CD4-positive, alpha-beta T cell treated with Interleukin-17A for 1 hour (primary cell): ENCODE data around the gene S1PR4.
"Not testable (repeated sequence)": the region's sequence is repeated elsewhere in the genome, so short reads cannot be mapped to it uniquely, and the experiment has no call there.

Source experiments
- DNase-seq: peaks from one replicate; pipeline ENCODE4 v3.0.0-alpha.2; 2020

Gene S1PR4

DNA sequence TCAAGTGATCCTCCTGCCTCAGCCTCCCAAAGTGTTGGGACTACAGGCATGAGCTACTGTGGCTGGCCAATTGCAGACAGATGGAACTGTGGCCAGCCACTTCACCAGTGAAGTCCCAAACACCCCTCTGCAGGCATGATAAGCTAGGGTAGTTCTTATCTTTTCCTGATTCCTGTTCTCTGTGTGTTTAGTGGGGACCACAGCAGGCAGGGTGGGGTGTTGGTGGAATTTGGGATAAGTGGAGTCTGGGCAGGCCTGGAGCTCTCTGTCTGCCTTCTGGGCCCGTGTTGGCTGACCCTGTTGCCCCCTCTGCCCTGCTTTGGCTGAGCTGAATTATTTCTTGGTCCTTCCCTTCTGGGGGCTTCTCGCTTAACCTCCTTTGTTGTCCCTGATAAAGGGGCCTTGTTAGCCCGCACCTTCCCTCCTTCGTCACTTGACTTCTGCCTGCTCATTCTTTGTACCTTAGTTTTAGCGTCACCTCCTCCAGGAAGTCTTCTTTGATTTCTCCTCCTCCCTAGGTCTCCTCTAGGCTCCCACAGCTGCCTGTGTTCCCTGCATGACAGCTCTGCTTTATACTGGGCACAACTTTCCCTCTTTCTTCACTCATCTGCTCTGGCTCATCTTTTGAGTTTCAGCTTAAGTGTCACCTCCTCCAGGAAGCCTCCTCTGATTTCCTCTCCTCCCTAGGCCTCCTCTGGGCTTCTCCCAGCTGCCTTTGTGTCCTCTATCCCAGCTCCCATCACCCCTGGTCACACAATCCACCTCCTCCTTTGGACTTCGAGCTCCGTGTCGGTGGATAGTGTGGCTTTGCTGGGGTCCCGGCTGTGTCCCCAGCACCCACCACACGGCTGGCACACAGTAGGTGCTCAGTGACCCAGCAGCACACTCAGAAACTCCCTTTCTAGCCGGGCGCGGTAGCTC, 5.4 kb downstream of the S1PR4 start:
- no peak for DNase-seq

DNA sequence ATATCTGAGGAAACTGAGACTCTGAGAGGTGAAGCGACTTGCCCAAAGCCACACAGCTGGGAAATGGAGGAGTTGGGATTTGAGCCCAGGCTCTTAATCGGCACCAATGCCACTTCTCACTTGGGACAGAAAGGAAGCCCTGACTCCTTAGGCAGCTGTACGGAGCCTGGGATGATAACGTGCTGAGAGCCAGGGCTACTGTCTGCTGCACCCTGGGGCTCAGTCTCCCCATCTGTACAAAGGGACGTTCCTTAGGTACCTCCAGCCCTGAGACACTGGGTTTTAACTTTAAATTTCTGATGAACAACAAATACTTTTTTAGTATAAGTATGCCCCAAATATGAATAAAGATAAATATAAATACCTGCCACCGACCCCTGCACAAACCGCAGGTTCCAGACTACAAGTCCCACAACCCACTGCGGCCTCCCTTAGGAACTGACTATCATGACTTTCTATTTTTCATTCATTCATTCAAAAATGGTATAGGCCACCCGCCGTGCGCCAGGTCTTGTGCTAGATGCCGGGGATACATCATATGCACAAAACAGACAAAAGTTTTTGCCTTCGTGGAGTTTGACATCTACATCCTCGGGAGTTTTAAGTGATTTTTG, 6.4 kb downstream of the S1PR4 start:
- no peak for DNase-seq

DNA sequence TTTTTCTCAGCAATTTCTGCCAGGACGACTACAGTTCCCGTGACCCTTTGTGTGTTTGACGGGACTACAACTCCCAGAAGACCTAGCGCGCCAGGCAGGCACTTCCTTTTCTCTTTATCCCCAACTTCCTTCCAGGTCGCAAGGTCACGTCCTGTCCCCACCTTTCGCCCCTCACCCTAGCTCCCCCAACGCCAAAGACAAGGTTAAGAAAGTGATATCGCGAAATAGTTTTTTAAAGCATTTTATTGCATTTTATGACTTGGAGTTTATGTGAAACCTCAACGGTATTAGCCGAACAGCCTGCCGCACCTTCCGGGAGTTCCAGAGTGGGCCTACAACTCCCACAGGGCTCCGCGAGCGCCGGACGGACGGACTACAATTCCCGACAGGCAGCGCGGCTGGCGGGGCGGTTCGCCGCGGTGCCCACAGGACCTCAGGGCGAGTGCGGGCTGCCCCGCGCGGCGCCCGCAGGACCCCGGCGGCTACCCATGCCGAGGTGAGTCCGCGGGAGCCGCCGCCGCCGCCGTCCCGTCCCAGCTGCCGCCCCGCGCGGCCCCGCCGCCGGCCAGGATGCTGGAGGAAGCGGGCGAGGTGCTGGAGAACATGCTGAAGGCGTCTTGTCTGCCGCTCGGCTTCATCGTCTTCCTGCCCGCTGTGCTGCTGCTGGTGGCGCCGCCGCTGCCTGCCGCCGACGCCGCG, 7.0 kb downstream of the S1PR4 start, which contains the start of gene NCLN:
Gene NCLN (plus strand): TSS at position 470 of the 699 bp plus-strand sequence. CDS start 101 bp downstream, at position 571.
- DNase-seq = peak; percentile 94

DNA sequence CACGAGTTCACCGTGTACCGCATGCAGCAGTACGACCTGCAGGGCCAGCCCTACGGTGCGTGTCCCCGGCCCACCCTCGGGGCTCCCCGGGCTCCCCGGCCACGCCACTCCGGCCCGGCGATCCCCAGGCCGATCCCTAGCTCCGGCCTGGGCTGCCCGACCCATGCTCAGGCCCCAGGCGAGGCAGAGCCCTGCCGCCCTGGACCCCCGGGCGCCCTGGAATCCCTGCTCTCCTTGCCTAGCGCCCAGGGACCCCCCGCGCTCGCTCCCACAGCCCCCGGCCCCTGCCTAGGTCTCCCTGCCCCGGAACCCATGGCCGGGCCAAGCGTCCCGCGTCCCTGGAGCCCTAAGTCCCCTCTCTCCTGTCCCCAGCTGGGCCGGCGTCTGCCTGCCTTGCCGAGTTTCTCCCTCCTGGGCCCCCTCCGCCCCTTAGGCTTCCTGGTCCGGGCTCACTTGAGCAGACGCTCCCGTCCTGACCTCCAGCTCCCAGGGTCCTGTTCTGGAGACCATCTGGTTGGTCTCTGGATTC, 7.7 kb downstream of the S1PR4 start:
- DNase-seq = no peak

DNA sequence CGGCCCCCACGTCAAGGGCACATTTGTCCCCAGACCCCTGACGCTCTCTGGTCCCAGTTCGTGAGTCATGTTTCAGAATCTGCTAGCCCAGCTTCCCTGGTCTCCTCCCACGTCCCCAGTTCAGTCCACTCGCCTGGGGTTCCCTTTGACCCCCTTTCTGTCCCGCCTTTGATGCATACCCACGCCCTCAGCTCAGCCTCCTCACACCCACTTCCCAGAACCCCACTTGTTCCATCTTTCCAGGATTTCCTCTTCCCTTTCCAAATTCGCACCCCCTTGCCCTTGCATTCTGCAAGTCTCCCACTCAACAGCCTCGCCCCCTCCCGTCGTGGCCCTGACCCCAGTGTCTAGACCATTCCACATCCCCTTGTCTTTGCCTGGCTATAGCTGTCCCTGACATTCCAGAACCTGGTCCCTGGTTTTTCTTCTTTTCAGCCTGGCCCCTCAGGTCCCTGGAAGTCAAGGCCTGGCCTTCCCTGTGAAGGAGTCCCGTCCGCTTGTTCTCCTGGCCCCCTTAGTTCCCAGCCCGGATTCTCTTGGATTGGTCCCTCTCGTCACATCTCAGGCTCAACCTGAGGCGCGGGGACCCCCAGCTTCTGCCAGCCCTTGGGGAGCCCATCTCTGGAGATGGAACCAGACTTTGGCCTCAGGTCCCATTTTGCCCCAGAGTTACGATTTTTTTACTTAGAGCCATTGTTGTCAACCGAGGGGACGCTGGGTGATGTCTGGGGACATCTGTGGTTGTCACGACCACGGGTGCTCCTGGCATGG, 8.5 kb downstream of the S1PR4 start:
- DNase-seq = no peak

DNA sequence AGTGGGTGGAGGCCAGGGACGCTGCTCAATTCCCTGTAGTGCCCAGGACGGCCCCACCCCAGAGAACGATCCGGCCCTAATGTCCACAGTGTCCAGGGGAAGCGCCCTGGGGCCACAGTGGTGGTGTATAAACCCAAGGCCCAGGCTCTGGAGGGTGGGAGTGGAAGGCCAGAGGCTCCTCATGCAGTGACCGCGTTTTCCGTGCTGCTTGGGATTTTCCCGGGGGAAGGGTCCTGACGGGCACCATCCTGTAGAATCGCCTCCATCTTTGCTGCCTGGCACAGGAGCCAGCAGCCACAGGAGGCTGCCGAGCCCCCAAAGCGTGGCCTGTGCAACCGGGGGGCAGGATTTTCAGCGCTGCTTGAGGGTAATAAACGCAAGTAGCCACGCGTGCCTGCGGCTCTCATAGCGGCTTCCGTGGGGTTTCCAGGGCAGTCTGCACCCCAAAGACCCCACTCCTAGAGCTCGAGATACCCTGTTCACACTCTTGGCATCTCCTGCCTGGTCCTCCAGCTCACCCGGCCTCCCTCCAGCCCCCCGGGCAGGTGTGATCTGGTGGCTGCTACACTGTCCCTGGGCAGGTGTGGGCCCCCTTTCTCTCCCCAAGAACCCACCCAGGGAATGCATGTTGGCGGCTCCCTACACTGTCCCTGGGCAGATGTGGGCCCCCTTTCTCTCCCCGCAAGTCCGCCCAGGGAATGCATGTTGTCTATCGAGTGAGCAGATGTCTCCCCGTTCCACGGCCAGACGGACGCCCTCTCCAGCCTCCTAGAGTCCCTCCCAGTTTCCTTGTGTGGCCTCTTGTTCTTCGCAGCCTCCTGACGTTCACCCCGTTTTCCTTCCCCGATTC, 9.3 kb downstream of the S1PR4 start:
- DNase-seq = no peak

DNA sequence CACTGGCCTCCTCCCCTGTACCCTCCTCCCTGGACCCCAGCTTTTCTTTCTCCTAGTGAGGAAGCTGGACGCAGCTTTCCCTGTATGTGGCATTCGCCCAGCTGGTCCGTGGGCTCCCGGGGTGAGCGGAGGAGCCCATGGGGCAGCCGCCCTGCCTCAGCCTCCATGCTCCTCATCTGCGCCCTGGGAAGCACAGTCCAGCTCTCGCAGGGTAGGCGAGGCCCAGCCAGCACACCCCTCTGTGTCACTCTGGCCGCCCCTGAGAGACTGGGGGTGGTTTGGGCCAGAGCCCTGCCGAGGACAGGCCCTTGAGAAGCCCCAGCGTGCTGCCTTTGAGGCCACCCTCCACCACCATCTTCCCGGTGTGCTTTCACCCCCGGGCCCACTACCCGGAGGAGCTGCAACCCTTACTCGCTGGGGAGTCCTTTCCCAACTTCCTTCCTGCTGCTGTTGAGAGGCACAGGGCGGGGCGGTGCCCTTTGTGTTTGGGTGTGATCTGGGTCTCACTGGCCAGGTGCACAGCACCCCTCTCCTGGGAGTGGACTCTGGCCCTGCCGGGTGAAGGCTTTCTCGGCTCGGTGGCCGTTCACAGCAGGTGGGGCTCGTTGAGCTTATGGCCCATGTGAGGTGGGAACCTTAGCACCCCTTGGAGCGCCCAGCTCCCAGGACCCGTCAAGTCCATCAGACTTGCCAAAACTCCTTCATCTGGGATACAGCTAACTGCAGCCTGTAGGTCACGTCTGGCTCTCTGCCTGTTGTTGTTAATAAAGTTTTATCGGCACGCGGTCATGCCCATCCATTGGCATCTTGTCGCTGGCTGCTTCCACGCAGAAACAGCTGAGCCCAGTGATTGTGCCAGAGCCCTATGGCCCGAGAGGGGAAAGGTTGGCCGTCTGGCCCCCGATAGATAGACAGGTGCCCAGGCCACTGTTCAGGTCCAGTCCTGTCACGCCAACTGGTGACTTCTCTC, 10.3 kb downstream of the S1PR4 start:
- no peak for DNase-seq

DNA sequence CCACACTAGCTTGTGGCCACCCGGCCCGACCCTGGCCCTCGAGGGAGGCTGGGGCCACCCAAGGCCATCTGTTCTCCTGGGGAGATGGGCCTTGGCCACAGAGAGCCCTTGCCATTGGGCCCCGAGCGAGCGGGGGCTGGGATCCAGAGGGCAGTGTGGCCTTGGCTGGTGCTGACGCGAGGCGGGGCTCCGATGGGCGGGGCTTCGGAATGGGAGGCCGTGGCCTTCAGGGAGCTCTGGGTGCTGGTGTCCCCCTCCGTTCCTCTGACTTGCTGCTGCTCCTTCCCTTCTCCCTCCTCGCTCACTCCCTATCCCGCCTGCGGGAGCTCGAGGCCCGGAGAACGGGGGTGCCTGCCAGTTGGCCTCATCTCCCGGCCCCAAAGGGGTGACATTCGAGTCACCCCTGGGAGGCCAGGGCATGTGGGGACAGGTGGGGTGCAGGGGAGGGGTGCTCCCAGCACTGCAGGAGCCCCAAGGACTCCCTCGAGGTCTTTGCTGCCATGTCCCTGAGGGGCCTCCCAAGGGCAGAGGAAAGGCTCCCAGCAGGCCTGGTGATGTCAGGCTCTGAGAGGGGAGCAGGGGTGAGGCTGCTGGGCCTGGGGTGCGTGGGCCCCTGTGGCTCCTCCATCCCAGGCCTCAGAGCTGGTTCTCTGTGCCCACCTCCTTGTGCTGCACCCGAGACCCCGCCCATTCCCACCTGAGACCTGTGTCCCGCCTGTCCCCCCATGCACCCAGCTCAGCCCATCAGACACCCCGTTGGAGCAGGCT, 11.3 kb downstream of the S1PR4 start:
- no peak for DNase-seq

DNA sequence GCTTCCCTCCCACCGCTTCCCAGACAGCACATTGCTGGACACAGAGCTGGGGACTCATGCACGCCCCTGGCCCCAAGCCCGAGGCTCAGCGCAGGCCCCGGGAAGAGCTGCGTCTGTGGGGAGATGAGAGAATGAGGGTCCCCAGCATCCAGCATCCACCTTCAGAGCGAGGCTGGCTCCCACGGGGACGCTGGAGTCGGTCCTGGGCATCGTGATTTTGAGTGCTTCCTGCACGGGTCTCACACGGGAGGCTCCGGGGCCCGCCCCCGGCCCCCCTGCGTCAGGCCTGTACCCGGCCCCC, 11.9 kb downstream of the S1PR4 start:
- no peak for DNase-seq

DNA sequence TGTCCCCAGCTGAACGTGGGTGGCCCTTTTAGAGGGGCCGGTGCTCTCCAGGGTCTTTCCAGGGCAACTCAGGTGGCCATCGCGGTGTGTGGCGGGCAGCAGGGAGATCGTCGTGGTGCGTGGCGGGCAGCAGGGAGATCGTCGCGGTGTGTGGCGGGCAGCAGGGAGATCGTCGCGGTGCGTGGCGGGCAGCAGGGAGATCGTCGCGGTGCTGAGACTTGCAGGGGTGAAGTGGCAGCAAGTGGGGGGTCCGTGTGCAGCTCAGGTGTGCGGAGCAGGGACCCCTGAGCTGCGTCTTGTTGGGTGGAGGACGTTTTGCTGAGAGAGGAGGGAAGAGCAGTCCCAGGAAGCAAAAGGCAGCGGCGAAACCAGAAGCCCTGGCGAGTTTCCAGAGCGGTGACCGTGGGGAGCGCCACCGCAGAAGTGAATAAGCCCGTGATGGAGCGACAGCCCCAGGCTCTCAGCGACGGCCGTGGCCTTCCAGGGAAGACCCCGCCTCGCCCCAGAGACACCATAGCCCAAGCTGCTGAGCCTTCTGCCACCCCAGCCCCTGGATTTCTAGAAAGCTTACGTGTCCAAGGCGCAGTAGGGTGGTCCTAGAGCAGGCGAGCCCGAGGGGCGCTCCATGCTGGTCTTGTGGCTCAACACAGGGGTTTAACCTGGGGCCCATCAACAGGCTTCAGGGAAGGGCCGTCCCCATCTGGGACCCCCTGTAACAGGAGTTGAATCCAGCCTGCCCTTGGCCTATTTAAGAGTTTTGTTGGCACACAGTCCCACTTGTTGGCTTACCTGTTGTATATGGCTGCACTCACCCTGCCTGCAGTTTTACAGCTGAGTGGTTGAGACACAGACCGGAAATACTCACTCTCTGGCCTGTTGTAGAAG, 12.6 kb downstream of the S1PR4 start:
- DNase-seq = no peak

DNA sequence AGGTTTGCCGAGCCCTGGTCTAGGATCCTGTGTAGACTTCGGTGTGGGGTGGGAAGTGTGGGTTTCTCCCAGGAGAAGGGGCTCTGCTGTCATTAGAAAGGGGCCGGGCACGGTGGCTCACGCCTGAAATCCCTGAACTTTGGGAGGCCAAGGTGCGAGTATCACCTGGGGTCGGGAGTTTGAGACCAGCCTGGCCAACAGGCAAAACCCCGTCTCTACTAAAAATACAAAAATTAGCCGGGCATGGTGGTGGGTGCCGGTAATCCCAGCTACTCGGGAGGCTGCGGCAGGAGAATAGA, 13.2 kb downstream of the S1PR4 start:
- DNase-seq = not testable (repeated sequence)

DNA sequence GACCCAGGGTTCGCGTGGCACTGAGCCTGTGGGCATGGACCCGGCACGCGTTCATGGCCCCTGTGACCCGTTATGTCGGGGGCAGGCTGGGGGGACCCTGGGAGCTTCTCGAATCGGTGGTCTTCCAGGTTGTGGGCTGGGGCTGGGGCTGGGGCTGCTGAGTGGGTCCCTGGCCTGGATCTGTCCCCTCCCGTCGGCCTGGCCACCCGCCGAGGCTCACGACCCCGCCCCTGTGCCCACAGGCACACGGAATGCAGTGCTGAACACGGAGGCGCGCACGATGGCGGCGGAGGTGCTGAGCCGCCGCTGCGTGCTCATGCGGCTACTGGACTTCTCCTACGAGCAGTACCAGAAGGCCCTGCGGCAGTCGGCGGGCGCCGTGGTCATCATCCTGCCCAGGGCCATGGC, 13.7 kb downstream of the S1PR4 start:
- no peak for DNase-seq

DNA sequence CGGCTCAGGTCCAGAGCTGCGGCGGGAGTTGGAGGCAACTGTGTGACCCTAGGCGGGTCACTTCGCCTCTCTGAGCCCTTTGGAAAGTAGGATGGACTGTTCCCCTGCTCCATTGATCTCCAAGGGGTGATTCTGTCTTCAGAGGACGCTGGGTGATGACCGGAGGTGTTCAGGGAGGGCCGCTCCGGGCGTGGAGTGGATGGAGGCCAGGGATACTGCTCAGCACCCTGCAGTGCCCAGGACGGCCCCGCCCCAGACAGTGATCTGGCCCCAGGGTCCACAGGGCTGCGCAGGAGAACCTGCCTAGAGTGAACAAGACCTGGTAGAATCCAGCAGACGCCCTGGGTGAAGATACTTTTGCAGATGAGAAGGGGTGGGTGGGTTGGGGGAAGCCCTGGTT, 14.1 kb downstream of the S1PR4 start:
- no peak for DNase-seq

DNA sequence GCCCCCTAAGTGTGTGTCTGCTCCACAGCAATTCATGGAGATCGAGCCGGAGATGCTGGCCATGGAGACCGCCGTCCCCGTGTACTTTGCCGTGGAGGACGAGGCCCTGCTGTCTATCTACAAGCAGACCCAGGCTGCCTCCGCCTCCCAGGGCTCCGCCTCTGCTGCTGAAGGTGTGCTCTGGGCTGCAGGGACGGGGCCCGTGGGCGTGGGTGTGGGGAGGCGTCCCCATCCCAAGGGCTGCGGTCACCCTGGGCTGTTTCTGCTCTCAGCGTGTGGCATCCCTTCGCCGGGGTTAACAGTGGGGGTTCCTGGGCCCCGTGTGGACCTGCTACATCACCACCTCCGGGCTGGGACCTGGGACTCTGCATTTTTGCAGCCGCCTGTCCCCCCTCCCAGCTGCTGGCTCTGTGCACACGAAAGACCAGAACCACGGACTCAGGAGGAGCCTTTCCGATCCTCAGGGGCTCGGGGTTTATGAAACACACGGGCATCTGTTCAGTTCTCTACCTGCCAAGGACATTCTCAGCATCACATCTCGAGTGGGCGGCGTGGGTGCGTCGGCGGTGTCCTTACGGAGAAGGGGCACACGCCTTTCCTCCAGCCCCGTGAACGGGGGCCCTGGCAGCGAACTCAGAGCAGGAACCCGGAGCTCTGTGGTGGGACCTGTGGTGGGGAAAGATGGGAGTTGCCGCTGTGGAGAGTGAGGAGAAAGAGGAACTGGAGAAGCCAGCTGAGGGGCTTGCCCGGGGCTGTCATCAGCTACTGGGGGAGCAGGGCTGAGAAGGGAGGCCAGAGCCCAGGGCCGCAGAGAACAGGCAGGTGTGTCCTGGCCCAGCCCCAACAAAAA, 14.9 kb downstream of the S1PR4 start:
- no peak for DNase-seq

DNA sequence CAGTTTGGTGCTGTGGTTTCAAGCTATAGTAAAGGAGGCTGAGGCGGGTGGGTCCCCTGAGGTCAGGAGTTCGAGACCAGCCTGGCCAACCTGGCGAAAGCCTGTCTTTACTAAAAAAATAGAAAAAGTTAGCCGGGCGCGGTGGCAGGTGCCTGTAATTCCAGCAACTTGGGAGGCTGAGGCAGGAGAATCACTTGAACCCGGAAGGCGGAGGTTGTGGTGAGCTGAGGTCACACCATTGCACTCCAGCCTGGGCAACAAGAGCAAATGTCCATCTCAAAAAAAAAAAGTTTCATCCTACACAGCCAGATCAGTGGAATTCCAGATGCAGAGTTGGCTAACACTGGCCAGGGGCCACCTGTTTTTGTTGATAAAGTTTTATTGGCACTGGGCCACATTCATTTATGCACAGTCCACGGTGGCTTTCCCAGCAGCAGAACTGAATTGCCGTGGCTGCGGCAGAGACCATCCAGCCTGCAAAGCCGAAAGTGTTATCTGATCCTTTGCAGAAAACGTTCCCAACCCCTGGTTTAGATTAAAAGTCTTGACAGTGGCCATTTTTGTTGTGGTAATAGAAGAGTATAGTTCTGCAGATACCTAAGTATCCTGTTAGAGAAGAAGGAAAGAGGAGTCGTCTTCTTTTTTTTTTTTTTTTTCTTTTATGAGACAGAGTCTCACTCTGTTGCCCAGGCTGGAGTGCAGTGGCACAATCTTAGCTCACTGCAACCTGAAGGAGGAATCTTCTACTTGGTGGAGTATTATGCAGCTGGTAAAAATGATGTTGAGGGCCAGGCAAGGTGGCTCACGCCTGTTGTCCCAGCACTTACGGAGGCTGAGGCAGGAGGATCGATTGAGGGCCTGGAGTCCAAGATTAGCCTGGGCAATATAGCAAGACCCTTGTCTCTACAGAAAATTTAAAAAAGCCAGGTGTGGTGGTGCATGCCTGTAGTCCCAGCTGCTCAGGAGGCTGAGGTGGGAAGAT, 15.8 kb downstream of the S1PR4 start:
- DNase-seq = no peak

DNA sequence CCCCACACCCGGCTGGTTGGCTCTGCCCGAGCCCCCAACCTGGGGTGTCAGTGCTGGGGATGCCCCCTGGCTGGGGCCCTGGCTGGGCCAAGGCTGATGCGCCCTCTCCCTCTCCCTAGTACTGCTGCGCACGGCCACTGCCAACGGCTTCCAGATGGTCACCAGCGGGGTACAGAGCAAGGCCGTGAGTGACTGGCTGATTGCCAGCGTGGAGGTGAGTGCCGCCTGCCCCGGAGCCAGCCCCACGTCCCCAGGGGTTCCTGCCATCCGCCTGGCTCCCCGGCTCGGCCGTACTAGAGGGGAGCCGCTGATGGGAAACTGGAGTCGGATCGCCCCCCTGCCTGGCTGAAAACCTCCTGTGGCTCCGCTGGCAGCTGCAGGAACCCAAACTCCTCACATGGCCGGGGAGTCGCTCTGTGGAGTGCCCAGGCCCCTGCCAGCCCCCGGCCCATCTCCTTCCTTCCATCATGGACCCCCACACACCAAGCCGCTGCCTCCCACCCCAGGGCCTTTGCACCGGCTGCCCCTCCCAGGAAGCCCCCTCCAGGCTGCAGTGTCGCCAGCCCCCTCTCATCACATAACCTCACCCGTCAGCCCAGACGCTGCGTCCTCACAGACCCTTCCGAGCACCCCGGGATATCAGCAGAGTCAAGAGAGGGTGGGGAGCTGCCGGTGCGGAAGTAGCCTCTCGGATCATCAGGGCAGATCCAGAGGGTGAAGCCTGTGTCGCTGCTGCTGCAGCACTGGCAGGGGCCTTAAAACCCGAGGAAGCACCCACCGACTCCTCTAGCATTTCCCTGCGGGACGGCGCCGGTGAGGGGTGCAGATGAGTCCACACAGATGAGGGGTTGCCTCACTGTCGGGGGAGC, 17.7 kb downstream of the S1PR4 start:
- DNase-seq = no peak
